ENCODE results near the gene PRM1. TPM values are rescaled to one million over a fixed set of nuclear protein-coding genes. Genes with fewer than 3 reads are reported as not detected.

PRM1 gene
- total and polyA plus RNA-seq, 2 of the 13 experiments (the other 11 are each of a cell fraction or from before 2014, with no cell fraction given), result not detected

DNA sequence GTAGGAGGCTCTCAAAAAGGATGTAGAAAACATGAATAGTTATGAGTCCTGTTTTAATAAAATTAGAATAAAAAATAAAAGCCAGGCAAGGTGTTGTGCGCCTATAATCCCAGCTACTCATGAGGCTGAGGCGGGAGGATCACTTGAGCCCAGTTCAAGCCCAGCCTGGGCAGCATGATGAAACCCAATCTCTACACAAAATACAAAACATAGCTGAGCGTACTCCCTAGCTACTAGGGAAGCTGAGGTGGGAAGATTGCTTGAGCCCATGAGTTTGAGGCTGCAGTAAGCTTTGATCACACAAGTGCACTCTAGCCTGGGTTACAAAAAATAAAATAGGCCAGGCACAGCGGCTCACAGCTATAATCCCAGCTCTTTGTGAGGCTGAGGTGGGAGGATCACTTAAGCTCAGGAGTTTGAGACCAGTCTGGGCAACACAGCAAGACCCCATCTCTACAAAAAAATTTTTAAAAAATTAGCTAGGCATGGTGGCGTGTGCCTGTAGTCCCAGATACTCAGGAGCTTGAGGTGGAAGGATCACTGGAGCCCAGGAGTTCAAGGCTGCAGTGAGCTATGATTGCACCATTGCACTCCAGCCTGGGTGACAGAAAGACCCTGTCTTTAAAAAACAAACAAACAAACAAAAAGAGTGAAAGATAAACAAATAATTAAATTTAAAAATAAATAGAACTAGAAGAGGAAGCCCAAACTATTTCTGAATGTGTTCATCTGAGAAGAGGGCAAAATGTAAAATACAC is 17.2 kb upstream of the PRM1 start (continued):
- TF ChIP-seq, protein P1, sequence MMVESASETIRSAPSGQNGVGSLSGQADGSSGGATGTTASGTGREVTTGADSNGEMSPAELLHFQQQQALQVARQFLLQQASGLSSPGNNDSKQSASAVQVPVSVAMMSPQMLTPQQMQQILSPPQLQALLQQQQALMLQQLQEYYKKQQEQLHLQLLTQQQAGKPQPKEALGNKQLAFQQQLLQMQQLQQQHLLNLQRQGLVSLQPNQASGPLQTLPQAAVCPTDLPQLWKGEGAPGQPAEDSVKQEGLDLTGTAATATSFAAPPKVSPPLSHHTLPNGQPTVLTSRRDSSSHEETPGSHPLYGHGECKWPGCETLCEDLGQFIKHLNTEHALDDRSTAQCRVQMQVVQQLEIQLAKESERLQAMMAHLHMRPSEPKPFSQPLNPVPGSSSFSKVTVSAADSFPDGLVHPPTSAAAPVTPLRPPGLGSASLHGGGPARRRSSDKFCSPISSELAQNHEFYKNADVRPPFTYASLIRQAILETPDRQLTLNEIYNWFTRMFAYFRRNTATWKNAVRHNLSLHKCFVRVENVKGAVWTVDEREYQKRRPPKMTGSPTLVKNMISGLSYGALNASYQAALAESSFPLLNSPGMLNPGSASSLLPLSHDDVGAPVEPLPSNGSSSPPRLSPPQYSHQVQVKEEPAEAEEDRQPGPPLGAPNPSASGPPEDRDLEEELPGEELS (CRISPR knock-in tag; IDR thresholded peaks at IDR 0.05), result peak; percentile 88
- TF ChIP-seq KDM5A (IDR thresholded peaks at IDR 0.05; ENCODE audit: borderline replicate concordance, low read length), result no peak
- no peak for TF ChIP-seq NR2F6 (IDR thresholded peaks at IDR 0.05)
- TF ChIP-seq NR2F6 (CRISPR knock-in tag; IDR thresholded peaks at IDR 0.05), result peak; percentile 59
- no peak for TF ChIP-seq FOXP1 (IDR thresholded peaks at IDR 0.05)
- peak; percentile 77 for TF ChIP-seq FOXP1 (CRISPR knock-in tag; IDR thresholded peaks at IDR 0.05)
- peak; percentile 34; the same call in 1 of the 2 replicates for TF ChIP-seq GATAD2A (CRISPR knock-in tag; IDR thresholded peaks at IDR 0.05)
- TF ChIP-seq, protein P2, sequence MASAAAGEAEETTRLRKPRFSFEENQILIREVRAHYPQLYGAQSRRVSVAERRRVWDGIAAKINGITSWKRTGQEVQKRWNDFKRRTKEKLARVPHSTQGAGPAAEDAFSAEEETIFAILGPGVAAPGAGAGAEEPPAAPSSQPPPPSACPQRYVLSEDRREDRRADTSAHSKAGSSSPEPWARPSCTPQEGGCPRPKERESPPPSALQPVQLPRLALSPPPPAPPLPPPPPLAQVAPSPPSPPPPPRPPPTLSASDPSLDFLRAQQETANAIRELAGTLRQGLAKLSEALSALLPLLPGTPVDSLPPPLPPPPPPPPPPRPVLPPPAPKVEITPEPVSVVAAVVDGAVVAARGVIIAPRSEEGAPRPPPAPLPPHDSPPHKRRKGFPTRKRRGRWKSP (CRISPR knock-in tag; IDR thresholded peaks at IDR 0.05), result no peak
- TF ChIP-seq, protein P3, sequence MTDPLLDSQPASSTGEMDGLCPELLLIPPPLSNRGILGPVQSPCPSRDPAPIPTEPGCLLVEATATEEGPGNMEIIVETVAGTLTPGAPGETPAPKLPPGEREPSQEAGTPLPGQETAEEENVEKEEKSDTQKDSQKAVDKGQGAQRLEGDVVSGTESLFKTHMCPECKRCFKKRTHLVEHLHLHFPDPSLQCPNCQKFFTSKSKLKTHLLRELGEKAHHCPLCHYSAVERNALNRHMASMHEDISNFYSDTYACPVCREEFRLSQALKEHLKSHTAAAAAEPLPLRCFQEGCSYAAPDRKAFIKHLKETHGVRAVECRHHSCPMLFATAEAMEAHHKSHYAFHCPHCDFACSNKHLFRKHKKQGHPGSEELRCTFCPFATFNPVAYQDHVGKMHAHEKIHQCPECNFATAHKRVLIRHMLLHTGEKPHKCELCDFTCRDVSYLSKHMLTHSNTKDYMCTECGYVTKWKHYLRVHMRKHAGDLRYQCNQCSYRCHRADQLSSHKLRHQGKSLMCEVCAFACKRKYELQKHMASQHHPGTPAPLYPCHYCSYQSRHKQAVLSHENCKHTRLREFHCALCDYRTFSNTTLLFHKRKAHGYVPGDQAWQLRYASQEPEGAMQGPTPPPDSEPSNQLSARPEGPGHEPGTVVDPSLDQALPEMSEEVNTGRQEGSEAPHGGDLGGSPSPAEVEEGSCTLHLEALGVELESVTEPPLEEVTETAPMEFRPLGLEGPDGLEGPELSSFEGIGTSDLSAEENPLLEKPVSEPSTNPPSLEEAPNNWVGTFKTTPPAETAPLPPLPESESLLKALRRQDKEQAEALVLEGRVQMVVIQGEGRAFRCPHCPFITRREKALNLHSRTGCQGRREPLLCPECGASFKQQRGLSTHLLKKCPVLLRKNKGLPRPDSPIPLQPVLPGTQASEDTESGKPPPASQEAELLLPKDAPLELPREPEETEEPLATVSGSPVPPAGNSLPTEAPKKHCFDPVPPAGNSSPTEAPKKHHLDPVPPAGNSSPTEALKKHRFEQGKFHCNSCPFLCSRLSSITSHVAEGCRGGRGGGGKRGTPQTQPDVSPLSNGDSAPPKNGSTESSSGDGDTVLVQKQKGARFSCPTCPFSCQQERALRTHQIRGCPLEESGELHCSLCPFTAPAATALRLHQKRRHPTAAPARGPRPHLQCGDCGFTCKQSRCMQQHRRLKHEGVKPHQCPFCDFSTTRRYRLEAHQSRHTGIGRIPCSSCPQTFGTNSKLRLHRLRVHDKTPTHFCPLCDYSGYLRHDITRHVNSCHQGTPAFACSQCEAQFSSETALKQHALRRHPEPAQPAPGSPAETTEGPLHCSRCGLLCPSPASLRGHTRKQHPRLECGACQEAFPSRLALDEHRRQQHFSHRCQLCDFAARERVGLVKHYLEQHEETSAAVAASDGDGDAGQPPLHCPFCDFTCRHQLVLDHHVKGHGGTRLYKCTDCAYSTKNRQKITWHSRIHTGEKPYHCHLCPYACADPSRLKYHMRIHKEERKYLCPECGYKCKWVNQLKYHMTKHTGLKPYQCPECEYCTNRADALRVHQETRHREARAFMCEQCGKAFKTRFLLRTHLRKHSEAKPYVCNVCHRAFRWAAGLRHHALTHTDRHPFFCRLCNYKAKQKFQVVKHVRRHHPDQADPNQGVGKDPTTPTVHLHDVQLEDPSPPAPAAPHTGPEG (CRISPR knock-in tag; IDR thresholded peaks at IDR 0.05), result 0 out of 2 replicates have a peak, but pooled peaks have one; percentile 2
- 0 out of 2 replicates have a peak, but pooled peaks have one; percentile 48 for TF ChIP-seq KDM1A (CRISPR knock-in tag; IDR thresholded peaks at IDR 0.05)
- TF ChIP-seq ZNF354B (CRISPR knock-in tag; IDR thresholded peaks at IDR 0.05), result 0 out of 2 replicates have a peak, but pooled peaks have one; percentile 33
- peak; percentile 64 for TF ChIP-seq RARA (CRISPR knock-in tag; IDR thresholded peaks at IDR 0.05)
- no peak for TF ChIP-seq ZSCAN9 (CRISPR knock-in tag; IDR thresholded peaks at IDR 0.05; ENCODE audit: borderline replicate concordance)
- no peak for TF ChIP-seq NFYB (CRISPR knock-in tag; IDR thresholded peaks at IDR 0.05)
- TF ChIP-seq ARID2 (CRISPR knock-in tag; IDR thresholded peaks at IDR 0.05; ENCODE audit: borderline replicate concordance), result 0 out of 2 replicates have a peak, but pooled peaks have one; percentile 90
- peak; percentile 37; the same call in 1 of the 2 replicates for TF ChIP-seq ZSCAN31 (CRISPR knock-in tag; IDR thresholded peaks at IDR 0.05; ENCODE audit: low read depth)
- TF ChIP-seq, protein P4, sequence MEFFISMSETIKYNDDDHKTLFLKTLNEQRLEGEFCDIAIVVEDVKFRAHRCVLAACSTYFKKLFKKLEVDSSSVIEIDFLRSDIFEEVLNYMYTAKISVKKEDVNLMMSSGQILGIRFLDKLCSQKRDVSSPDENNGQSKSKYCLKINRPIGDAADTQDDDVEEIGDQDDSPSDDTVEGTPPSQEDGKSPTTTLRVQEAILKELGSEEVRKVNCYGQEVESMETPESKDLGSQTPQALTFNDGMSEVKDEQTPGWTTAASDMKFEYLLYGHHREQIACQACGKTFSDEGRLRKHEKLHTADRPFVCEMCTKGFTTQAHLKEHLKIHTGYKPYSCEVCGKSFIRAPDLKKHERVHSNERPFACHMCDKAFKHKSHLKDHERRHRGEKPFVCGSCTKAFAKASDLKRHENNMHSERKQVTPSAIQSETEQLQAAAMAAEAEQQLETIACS (CRISPR knock-in tag; IDR thresholded peaks at IDR 0.05), result 0 out of 2 replicates have a peak, but pooled peaks have one; percentile 9
- TF ChIP-seq, protein P5, sequence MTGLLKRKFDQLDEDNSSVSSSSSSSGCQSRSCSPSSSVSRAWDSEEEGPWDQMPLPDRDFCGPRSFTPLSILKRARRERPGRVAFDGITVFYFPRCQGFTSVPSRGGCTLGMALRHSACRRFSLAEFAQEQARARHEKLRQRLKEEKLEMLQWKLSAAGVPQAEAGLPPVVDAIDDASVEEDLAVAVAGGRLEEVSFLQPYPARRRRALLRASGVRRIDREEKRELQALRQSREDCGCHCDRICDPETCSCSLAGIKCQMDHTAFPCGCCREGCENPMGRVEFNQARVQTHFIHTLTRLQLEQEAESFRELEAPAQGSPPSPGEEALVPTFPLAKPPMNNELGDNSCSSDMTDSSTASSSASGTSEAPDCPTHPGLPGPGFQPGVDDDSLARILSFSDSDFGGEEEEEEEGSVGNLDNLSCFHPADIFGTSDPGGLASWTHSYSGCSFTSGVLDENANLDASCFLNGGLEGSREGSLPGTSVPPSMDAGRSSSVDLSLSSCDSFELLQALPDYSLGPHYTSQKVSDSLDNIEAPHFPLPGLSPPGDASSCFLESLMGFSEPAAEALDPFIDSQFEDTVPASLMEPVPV (CRISPR knock-in tag; IDR thresholded peaks at IDR 0.05), result 0 out of 2 replicates have a peak, but pooled peaks have one; percentile 74
- no peak for TF ChIP-seq AGO2 (optimal IDR thresholded peaks at IDR 0.05; ENCODE audit: low read depth, low read length)
